Measurements from ENCODE around the gene EMD.

EMD gene

DNA sequence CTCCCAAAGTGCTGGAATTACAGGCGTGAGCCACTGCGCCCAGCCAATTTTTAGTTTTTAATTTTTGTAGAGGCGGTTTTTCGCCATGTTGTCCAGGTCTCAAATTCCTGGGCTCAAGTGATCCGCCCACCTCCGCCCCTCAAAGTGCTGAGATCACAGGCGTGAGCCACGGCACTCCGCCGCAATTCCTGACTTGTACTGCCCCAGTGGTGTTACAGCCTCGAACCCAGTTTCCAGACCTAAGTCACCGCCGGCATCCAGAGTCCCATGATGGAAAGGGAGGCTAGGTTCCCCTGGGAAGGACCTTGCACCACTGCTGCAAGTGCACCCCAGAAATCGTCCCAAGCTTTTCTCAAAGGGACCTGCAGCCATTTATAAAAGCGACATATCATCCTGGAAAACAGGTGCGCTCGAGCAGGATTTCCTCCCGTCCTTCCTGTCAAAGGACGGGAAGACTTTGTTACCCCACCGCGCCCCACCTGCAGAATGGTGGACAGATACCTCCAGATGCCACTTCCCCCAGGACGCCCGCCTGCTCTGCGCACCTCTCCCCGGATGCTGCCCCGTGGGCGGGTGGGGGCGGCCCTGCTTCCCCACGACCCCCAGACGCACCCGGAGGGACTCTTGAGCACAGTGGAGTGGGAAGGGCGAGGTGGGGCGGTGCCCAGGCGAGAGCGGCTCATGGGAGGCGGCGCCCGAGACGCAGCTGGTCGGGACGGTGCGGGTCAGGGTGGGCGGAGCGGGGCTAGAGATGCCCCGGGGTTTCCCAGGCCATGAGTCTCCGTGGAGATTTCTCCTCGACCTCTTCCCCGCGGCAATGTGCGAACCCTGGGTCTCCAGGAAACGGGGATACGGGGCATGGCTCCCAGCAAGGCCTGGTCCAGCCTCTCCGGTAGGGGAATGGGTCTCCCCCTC is 18.1 kb downstream of the EMD start:
- TF ChIP-seq YY1 (IDR thresholded peaks at IDR 0.05; ENCODE audit: low read depth) (no peak; the same call in 1 of the 2 replicates), ZBTB7A (IDR thresholded peaks at IDR 0.05; ENCODE audit: low read depth) (no peak), TEAD4 (IDR thresholded peaks at IDR 0.05) (no peak), MAX (IDR thresholded peaks at IDR 0.05) (peak; percentile 26), EP300 (IDR thresholded peaks at IDR 0.05; ENCODE audit: borderline replicate concordance) (0 out of 2 replicates have a peak, but pooled peaks have one; percentile 3), NFIC (IDR thresholded peaks at IDR 0.05) (no peak), CEBPB (IDR thresholded peaks at IDR 0.05) (no peak), TCF12 (IDR thresholded peaks at IDR 0.05; ENCODE audit: low read depth) (no peak), FOXM1 (IDR thresholded peaks at IDR 0.05; ENCODE audit: borderline replicate concordance, low read depth) (no peak), EGR1 (IDR thresholded peaks at IDR 0.05) (0 out of 2 replicates have a peak, but pooled peaks have one; percentile 41), RAD21 (IDR thresholded peaks at IDR 0.05; ENCODE audit: low read depth) (no peak), TAF1 (IDR thresholded peaks at IDR 0.05; ENCODE audit: low read depth) (no peak), CREB1 (IDR thresholded peaks at IDR 0.05; ENCODE audit: low read depth) (no peak)
- TF ChIP-seq, protein P1, sequence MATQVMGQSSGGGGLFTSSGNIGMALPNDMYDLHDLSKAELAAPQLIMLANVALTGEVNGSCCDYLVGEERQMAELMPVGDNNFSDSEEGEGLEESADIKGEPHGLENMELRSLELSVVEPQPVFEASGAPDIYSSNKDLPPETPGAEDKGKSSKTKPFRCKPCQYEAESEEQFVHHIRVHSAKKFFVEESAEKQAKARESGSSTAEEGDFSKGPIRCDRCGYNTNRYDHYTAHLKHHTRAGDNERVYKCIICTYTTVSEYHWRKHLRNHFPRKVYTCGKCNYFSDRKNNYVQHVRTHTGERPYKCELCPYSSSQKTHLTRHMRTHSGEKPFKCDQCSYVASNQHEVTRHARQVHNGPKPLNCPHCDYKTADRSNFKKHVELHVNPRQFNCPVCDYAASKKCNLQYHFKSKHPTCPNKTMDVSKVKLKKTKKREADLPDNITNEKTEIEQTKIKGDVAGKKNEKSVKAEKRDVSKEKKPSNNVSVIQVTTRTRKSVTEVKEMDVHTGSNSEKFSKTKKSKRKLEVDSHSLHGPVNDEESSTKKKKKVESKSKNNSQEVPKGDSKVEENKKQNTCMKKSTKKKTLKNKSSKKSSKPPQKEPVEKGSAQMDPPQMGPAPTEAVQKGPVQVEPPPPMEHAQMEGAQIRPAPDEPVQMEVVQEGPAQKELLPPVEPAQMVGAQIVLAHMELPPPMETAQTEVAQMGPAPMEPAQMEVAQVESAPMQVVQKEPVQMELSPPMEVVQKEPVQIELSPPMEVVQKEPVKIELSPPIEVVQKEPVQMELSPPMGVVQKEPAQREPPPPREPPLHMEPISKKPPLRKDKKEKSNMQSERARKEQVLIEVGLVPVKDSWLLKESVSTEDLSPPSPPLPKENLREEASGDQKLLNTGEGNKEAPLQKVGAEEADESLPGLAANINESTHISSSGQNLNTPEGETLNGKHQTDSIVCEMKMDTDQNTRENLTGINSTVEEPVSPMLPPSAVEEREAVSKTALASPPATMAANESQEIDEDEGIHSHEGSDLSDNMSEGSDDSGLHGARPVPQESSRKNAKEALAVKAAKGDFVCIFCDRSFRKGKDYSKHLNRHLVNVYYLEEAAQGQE (IDR thresholded peaks at IDR 0.05; ENCODE audit: low read depth) = no peak
- TF ChIP-seq, protein P2, sequence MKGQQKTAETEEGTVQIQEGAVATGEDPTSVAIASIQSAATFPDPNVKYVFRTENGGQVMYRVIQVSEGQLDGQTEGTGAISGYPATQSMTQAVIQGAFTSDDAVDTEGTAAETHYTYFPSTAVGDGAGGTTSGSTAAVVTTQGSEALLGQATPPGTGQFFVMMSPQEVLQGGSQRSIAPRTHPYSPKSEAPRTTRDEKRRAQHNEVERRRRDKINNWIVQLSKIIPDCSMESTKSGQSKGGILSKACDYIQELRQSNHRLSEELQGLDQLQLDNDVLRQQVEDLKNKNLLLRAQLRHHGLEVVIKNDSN (IDR thresholded peaks at IDR 0.05) = no peak

DNA sequence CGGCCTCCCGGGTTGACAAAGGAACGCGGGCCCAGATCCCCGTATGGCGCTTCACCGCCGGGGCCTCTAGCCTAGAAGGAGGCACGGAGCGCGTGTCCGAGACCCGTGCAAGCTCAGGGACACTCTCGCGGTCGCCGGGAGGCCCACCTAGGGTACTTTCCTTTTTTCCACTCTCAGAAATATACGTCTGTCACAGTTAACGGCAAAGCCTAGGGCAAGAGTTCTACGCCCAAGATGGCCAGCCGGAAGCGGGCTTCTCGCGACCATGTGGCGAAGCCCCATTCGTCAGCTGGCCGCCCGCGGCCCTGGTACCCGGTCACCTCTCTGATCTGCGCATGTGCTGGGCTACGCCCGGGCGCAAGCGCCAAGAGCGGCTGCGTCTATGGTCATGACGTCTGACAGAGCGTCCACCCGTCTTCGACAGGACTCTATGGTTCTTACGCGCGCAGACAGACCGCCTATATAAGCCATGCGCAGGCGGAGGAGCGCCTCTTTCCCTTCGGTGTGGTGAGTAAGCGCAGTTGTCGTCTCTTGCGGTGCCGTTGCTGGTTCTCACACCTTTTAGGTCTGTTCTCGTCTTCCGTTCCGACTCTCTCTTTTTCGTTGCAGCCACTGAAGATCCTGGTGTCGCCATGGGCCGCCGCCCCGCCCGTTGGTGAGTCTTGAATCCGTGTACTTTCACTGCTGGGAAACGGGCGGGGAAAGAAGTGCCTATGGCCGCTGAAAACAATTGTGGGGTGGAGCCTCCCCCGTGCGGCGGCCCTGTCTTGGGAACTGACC is 19.0 kb downstream of the EMD start, which contains the start of gene RPL10:
RPL10 (plus strand) TSS at position 490 of the 780 bp plus-strand sequence; CDS start at position 633, 143 bp downstream.
- TF ChIP-seq TAF1 (IDR thresholded peaks at IDR 0.05; ENCODE audit: low read depth) (peak; percentile 96), CREB1 (IDR thresholded peaks at IDR 0.05; ENCODE audit: low read depth) (peak; percentile 66), MAX (IDR thresholded peaks at IDR 0.05) (peak; percentile 79), EGR1 (IDR thresholded peaks at IDR 0.05) (no peak), YY1 (IDR thresholded peaks at IDR 0.05; ENCODE audit: low read depth) (peak; percentile 72), EP300 (IDR thresholded peaks at IDR 0.05; ENCODE audit: borderline replicate concordance) (no peak), ZBTB7A (IDR thresholded peaks at IDR 0.05; ENCODE audit: low read depth) (no peak)

GRCh38 chrX:154398668-154399526 is 19.8 kb downstream of the EMD start:
- TF ChIP-seq CREB1 (IDR thresholded peaks at IDR 0.05; ENCODE audit: low read depth) = no peak
- peak; percentile 15; the same call in 1 of the 2 replicates for TF ChIP-seq RAD21 (IDR thresholded peaks at IDR 0.05; ENCODE audit: low read depth)
- peak; percentile 82 for TF ChIP-seq MAX (IDR thresholded peaks at IDR 0.05)

DNA sequence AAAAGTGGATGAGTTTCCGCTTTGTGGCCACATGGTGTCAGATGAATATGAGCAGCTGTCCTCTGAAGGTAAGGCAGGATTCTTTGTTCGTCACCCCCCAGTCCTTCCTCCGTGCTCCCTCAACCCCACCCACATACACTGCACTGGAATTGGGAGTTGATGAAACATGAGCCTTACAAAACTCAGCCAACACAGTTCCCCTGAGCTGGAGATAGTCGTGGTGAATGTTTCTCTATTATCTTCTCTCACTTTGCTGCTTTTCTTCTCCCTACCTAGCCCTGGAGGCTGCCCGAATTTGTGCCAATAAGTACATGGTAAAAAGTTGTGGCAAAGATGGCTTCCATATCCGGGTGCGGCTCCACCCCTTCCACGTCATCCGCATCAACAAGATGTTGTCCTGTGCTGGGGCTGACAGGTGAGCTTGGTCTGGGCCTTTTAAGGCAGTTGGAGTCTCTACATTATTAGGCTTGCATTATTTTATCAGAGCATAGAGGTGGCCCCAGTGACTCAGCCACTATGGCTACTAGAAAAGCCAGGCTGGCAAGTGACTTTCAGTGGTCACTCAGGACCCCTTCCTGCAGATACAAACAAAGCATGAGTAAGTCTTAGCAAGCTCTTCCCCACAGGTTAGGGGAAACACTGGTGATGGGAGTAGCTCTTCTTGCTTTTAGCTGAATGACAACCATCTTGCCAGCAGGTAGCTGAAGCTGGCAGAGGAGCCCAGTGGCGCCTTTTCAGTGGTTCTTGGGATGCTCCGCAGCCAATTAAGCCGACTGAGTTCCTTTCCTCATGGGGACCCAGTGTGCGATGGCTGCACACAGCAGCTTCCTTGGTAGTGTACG is 20.7 kb downstream of the EMD start:
- TF ChIP-seq FOXM1 (IDR thresholded peaks at IDR 0.05; ENCODE audit: borderline replicate concordance, low read depth) (no peak), TCF12 (IDR thresholded peaks at IDR 0.05; ENCODE audit: low read depth) (no peak)

DNA sequence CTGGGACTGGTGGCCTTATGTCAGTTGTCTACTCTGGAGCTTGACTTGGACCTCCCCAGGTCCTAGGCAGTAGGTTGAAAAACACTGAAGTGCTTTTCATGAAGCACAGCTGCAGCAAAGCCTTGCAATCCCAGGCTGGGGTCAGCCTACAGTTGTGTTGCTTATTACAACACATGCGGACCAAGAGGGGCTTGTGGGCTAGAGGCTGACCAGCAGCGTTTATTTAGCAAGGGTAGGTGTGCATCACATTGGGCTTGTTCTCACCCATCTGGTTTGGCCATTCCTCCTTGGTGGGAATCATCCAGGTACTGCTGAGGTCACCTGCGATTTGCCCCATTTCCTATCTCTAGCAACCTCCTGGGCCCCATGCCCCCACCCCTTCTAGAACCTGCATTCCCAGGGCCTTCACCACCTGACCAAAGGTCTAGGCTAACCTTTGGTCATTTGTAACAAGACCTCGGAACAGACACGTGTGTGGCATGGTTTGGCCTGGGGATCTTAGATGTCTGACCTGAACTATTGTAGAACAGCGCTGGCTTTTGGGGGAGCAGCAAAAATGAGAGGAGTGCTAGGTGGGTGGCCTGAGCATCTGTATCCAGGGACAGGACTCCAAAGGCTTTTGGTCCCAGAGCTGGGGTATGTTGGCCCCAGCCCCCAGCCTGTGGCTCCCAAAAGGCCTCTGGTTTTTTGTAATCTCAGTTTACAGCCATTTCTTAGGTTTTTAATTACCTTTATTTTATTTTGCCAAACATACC is 22.1 kb downstream of the EMD start:
- TF ChIP-seq TEAD4 (IDR thresholded peaks at IDR 0.05) (0 out of 2 replicates have a peak, but pooled peaks have one; percentile 4), RAD21 (IDR thresholded peaks at IDR 0.05; ENCODE audit: low read depth) (no peak)
